Measurements from ENCODE around the gene RCHY1.
"Not testable (repeated sequence)": the region's sequence is repeated elsewhere in the genome, so short reads cannot be mapped to it uniquely, and the experiment has no call there.

RCHY1 gene

GRCh38 chr4:75514949-75515612, 878 bp upstream of the RCHY1 start:
- DNase-seq (ENCODE audit: low read depth): no peak

DNA sequence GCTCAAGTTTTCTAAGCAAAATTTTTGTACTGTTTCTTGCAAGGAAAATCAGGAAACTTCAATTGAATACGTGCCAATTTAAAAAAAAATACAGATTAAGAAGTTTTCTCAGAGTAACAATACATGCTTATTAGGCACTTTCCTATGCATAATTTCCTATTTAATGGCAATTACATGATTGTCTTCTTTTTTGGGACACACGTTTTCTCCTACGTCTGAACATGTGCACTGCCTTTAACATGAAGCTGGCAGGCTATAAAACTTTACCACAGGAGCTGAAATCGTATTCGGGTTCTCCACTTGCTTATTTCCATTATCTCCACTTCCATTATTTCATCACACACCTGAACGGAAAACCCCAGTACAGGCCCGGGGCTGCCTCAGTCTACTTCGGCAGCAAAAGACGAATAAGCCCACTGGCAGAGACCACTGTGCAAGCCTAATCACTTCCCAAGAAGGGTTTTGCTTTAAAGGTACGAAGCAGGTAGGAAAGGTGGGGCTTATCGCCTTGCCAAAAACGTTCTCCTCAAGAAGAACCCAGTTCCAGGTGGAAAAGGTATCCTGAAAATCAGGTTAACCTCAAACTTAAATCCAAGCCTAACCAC, 575 bp downstream of the RCHY1 start:
- DNase-seq (ENCODE audit: low read depth): no peak

- DNase-seq (ENCODE audit: low read depth): peak; percentile 24
These were observed 1.6 kb downstream of the RCHY1 start for GRCh38 chr4:75512386-75513211.

GRCh38 chr4:75511841-75512240, 2.4 kb downstream of the RCHY1 start:
- no peak for DNase-seq (ENCODE audit: low read depth)

DNA sequence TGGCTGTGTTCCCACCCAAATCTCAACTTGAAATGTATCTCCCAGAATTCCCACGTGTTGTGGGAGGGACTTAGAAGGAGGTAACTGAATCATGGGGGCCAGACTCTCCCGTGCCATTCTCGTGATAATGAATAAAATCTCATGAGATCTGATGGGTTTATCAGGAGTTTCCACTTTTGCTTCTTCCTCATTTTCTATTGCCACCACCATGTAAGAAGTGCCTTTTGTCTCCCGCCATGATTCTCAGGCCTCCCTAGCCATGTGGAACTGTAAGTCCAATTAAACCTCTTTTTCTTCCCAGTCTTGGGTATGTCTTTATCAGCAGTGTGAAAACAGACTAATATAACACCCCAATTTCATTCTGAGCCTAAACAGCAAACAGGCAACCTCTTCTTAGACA, 4.6 kb downstream of the RCHY1 start:
- not testable (repeated sequence) for DNase-seq (ENCODE audit: low read depth)

- no peak for DNase-seq (ENCODE audit: low read depth)
These were observed 8.6 kb downstream of the RCHY1 start for GRCh38 chr4:75505630-75506029.

GRCh38 chr4:75502671-75503070, 11.5 kb downstream of the RCHY1 start:
- no peak for DNase-seq (ENCODE audit: low read depth)

- no peak for DNase-seq (ENCODE audit: low read depth)
These were observed 14.3 kb downstream of the RCHY1 start for GRCh38 chr4:75499900-75500299.

DNA sequence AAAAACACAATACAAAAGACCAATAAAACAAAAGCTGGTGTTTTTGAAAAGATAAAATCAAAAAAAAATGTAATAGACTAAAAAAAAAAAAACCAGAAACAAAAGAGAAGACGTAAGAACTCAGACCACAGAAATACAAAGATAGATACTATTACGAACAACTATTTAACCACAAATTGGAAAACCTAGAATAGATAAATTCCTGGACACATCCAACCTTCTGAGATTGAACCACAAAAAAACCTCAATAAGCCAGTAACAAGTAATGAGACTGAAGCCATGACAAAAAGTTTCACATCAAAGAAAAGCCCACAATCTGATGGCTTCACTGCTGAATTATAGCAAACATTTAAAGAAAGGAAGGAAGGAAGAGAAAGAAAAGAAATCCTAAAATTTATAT, 16.2 kb downstream of the RCHY1 start:
- no peak for DNase-seq (ENCODE audit: low read depth)

GRCh38 chr4:75497133-75497532, 17.1 kb downstream of the RCHY1 start:
- no peak for DNase-seq (ENCODE audit: low read depth)

DNA sequence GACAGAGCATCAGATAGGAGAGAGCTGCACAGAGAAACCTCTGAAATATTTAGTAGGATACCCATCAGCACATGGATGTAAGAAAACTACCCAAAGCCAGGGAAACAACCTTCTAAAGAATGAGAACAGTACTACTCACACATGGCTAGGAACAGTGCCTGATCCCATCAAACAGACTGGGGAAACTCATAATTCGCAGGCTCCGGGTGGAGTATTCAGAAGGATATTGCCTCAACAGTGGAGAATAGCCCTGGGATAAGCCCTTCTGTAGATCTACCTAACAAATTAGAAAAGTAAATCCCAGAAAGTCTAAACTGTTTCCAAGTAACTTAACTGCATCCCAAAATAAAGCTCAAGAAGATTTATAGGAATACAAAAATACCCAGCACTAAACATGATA, 17.8 kb downstream of the RCHY1 start:
- no peak for DNase-seq (ENCODE audit: low read depth)

DNA sequence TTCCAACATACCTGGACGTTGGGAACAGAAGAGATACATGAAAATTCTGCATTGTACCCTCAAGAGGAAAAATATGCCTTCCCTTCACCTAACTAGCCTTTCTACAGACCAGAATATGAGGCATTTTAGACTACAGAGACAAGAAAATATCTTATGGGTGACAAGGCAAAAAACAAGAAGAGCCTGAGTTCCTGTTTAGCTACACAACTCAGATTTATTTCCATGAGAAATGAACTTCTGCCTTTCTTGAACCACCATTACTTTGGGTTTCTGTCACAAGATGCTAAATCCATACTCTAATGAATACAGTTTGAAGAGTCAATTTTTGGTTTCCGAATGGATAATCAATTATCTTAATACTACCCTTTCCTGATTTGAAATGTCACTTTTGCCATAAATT, 18.7 kb downstream of the RCHY1 start:
- DNase-seq (ENCODE audit: low read depth): no peak

- peak; percentile 67 for DNase-seq (ENCODE audit: low read depth)
These were observed 19.6 kb downstream of the RCHY1 start for GRCh38 chr4:75494563-75494962.

- DNase-seq (ENCODE audit: low read depth): no peak
These were observed 24.0 kb downstream of the RCHY1 start for GRCh38 chr4:75490155-75490554.

- DNase-seq (ENCODE audit: low read depth): no peak
These were observed 30.0 kb downstream of the RCHY1 start for GRCh38 chr4:75484190-75484589.

DNA sequence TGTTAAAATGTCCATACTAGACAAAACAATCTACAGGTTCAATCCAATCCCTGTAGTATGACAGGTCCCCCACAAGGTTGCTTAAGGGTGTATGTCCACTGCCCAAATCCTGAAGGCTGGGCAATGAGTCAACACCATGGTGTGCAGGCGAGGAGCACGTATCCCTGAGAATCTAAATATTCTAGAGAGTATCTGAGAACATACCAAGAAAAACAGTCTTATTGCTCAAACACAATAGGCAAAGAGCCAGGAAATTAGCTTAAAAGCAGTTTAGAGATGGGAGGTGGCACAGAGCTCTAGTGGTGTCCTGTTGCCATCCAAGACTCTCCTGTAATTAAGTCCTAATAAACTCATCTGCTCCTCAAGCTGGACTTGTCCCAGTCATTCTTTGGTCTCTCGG, 37.0 kb downstream of the RCHY1 start:
- DNase-seq (ENCODE audit: low read depth): no peak

DNA sequence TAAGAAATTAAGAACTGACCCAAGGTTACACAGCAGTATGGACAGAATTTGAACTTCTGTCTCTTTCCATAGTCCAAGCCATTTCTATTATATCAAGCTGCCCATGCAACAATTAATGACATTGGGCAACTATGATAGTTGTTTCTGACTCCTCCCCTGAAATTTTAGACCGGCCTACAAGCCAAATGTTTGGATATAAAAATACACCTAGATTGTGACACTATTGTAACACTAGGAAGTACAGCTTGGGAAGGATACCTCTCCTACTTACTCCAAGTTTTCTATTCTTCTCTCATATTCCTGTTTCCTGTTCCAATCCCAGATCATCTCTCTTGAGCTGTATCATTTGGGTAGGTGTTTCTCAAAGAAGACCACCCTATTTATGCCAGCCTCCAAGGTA, 43.5 kb downstream of the RCHY1 start:
- no peak for DNase-seq (ENCODE audit: low read depth)

GRCh38 chr4:75469896-75470295, 44.3 kb downstream of the RCHY1 start:
- no peak for DNase-seq (ENCODE audit: low read depth)

GRCh38 chr4:75457365-75457764, 56.8 kb downstream of the RCHY1 start:
- DNase-seq (ENCODE audit: low read depth): no peak

DNA sequence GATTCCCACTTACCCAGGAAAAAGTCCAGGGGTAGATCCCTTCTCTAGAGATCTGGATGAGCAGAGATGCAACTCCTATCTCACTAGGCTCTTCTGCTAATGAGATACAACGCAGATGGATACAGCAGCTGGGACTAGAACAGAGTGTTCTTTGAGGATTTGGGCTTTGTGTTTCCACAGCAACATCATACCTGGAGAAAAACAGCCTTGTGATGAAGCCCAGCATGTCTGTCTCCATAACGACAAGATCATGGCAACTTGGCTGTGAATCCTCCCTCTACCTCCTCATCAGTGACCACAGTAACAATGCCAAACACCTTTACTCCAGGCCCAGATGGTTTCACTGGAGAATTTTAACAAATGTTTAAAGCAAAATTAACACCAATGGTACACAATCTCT, 80.1 kb downstream of the RCHY1 start:
- no peak for DNase-seq (ENCODE audit: low read depth)

GRCh38 chr4:75432683-75433082, 81.5 kb downstream of the RCHY1 start:
- no peak for DNase-seq (ENCODE audit: low read depth)

GRCh38 chr4:75429208-75429607, 85.0 kb downstream of the RCHY1 start:
- no peak for DNase-seq (ENCODE audit: low read depth)

All from GM04503 (cell line).